Esophagus (tissue), 2 donors: ENCODE data around the gene RNF150. TPM values are rescaled to one million over a fixed set of nuclear protein-coding genes. Genes with fewer than 3 reads are reported as not detected.

ENCODE experiments used
- H3K27ac ChIP-seq, 2 donors: one replicate each; pipeline ENCODE4 v1.5.1; 2013; ENCODE audit warnings: low read depth in 2 of 2, mild to moderate bottlenecking in 2 of 2, inconsistent platforms in 1 of 2, low read length in 1 of 2, moderate library complexity in 1 of 2
- H3K27me3 ChIP-seq, 2 donors: one replicate each; pipeline ENCODE4 v1.6.1; 2013; ENCODE audit warnings: low read length in 2 of 2, control low read depth in 1 of 2, mild to moderate bottlenecking in 1 of 2; ENCODE audit not compliant: insufficient read depth in 2 of 2, control insufficient read depth in 1 of 2
- H3K36me3 ChIP-seq, 2 donors: one replicate each; pipeline ENCODE4 v1.6.1; 2013; ENCODE audit warnings: low read length in 1 of 2; ENCODE audit not compliant: control insufficient read depth in 2 of 2, insufficient read depth in 2 of 2
- H3K4me1 ChIP-seq, 2 donors: one replicate each; pipeline ENCODE4 v1.6.1; 2013; ENCODE audit warnings: low read length in 1 of 2; ENCODE audit not compliant: control insufficient read depth in 2 of 2, insufficient read depth in 2 of 2
- H3K4me3 ChIP-seq, 2 donors: one replicate each; pipeline ENCODE4 v1.5.1; 2013; ENCODE audit warnings: low read length in 2 of 2, mild to moderate bottlenecking in 2 of 2, low read depth in 1 of 2, moderate library complexity in 1 of 2
- H3K9me3 ChIP-seq, 2 donors: one replicate each; pipeline ENCODE4 v1.6.1; 2013; ENCODE audit warnings: mild to moderate bottlenecking in 2 of 2, low read depth in 1 of 2, low read length in 1 of 2, moderate library complexity in 1 of 2; ENCODE audit not compliant: control insufficient read depth in 2 of 2, insufficient read depth in 1 of 2
- WGBS, 2 donors: extraction: QIAGEN DNeasy Blood & Tissue Kit; methylation state at CpG; one replicate each; pipeline ENCODE4 v1.1.7; 2013; 5-methylcytosine and 5-hydroxymethylcytosine counted together
- polyA plus RNA-seq, 2 donors: library from polyadenylated mRNA; stranded (reverse); fragments of 200-250 nt; gene quantifications; one replicate each; pipeline ENCODE4 v1.2.3, GENCODE V29; 2013
- donor health status: healthy with polysubstance abuse.
- donor health status: Bipolar disorder and iron deficiency.

The RNF150 gene
- polyA plus RNA-seq, 2 donors: 0.41 to 0.87 TPM

DNA sequence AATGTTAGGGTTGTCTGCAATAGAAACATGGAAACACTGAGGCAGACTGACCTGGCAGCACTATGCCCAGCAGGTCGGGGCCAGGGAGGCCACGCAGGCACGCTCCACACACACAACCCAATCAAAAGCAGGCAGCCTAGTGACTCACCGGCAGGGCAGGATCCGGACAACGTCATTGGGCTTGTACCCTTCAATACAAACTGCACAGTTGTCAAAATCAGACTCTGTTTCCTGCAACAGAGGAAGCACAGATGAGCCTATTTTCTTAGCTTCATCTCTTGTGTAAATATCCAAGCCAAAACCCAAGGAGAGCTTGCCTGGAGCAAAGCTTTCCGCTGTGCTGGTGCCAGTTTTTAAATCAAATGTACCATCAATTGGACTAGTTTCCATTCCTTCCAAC is 185.8 kb downstream of the RNF150 start:
- H3K27me3 ChIP-seq: no peaks in the 10 kb centered on the region
- no peaks in the 10 kb centered on the region for H3K9me3 ChIP-seq
- H3K36me3 ChIP-seq: no peaks in the 10 kb centered on the region
- H3K27ac ChIP-seq: no peak overlapping the region
- no peaks in the 10 kb centered on the region for H3K4me1 ChIP-seq
- H3K4me3 ChIP-seq: no peak overlapping the region
- WGBS, 2 donors: 38 to 54% methylated on average over 7 of the region's 7 CpGs

DNA sequence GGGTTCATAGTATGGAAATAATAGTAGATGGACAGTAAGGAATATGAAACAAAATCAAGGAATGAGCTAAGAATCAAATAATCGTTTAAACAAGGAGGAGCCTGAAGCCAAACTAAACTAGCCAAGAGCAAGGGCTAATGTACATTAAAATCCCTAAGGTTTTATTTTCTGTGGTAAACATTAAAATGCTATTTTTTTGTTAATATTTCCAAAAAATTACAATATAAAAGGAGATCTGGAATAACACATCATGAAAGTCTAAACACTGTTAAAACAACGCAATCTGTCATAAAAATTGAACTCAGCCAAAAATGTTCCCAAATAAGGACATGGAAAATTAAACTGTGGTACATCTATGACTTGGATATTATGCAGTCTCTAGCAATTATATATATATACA is 188.2 kb downstream of the RNF150 start:
- WGBS, 2 donors: 55 to 63% methylated on average over 2 of the region's 2 CpGs
- H3K27ac ChIP-seq: no peak overlapping the region

GRCh38 chr4:140944572-140944971 is 188.7 kb downstream of the RNF150 start:
- Histone ChIP-seq H3K9me3 (no peaks in the 10 kb centered on the region), H3K27ac (no peak overlapping the region), H3K27me3 (no peaks in the 10 kb centered on the region), H3K36me3 (no peaks in the 10 kb centered on the region), H3K4me1 (no peaks in the 10 kb centered on the region), H3K4me3 (no peak overlapping the region)
- WGBS, 2 donors: 36 to 46% methylated on average over 2 of the region's 2 CpGs

More for the DNA sequence above, 188.2 kb downstream of the RNF150 start:
- no peak overlapping the region for H3K4me3 ChIP-seq
- H3K4me1 ChIP-seq: no peaks in the 10 kb centered on the region
- no peaks in the 10 kb centered on the region for H3K36me3 ChIP-seq
- no peaks in the 10 kb centered on the region for H3K9me3 ChIP-seq
- H3K27me3 ChIP-seq: no peaks in the 10 kb centered on the region

DNA sequence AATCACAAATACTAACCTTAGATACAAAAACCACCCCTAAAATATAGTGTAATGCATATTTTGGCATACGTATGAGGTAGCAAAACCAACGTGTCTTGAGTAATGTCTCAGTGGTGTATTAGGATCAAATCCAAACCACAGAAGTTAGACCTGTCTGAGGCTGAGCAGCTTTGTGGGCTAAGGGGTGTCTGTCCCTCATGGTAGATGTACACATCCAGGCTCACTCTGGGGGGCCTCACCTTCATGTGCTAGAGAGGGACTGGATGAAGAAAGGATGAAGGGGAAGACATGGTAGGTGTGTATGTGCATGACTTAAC is 189.1 kb downstream of the RNF150 start:
- Histone ChIP-seq H3K4me3 (no peak overlapping the region), H3K27ac (no peak overlapping the region), H3K4me1 (no peaks in the 10 kb centered on the region), H3K27me3 (no peaks in the 10 kb centered on the region), H3K36me3 (no peaks in the 10 kb centered on the region), H3K9me3 (no peaks in the 10 kb centered on the region)
- WGBS, 2 donors: 30 to 48% methylated on average over 2 of the region's 2 CpGs

DNA sequence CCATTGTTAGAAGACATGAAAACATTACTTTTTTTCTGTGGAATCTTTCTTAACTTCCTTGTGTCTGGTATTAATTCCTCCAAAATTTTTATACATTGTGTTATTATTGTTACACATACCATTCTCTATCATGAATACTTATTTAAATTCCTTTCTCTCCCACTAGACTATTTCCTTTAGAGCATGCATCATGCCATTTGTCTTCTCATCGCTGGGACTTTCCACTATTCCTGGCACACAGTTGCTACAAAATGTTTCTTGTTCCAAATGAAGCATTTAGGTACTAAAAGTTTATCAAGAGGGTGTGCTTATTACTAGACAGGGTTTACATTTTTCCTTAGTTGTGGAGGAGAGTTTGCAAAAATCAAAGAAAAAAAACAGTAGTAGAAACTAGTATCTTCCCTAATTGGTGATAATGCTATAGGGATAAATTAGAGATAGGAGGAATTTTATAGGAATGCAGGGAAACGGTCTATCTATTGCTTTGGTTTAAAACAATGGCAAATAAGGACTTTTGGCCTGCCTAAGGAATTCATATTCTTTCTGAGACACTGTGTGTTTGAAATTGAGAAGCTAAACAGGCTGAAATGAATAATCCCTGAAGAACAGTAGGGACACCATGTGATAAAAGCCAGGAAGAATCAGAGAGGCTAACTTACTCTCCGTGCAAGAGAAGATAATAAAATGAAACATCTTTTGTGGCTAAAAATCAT is 189.6 kb downstream of the RNF150 start:
- Histone ChIP-seq H3K4me3 (no peak overlapping the region), H3K27ac (no peak overlapping the region), H3K4me1 (no peaks in the 10 kb centered on the region), H3K27me3 (no peaks in the 10 kb centered on the region), H3K36me3 (no peaks in the 10 kb centered on the region), H3K9me3 (no peaks in the 10 kb centered on the region)
- WGBS, 2 donors: 20 to 38% methylated on average over 3 of the region's 3 CpGs

GRCh38 chr4:140940589-140940988 is 192.7 kb downstream of the RNF150 start:
- WGBS, 2 donors: 66 to 83% methylated on average over 2 of the region's 2 CpGs
- H3K4me1 ChIP-seq: no peaks in the 10 kb centered on the region
- no peaks in the 10 kb centered on the region for H3K27me3 ChIP-seq
- no peak overlapping the region for H3K4me3 ChIP-seq
- H3K36me3 ChIP-seq: no peaks in the 10 kb centered on the region
- H3K9me3 ChIP-seq: no peaks in the 10 kb centered on the region
- H3K27ac ChIP-seq: no peak overlapping the region

GRCh38 chr4:140937866-140938265 is 195.4 kb downstream of the RNF150 start:
- H3K4me1 ChIP-seq: no peaks in the 10 kb centered on the region
- H3K27ac ChIP-seq: no peak overlapping the region
- no peaks in the 10 kb centered on the region for H3K27me3 ChIP-seq
- H3K36me3 ChIP-seq: no peaks in the 10 kb centered on the region
- 76% methylated on average over 6 of the region's 6 CpGs for WGBS, 2 donors
- no peaks in the 10 kb centered on the region for H3K9me3 ChIP-seq
- H3K4me3 ChIP-seq: no peak overlapping the region

- WGBS, 2 donors: 8 to 14% methylated on average over 4 of the region's 4 CpGs
Measured at GRCh38 chr4:140935254-140935653, 198.0 kb downstream of the RNF150 start.

DNA sequence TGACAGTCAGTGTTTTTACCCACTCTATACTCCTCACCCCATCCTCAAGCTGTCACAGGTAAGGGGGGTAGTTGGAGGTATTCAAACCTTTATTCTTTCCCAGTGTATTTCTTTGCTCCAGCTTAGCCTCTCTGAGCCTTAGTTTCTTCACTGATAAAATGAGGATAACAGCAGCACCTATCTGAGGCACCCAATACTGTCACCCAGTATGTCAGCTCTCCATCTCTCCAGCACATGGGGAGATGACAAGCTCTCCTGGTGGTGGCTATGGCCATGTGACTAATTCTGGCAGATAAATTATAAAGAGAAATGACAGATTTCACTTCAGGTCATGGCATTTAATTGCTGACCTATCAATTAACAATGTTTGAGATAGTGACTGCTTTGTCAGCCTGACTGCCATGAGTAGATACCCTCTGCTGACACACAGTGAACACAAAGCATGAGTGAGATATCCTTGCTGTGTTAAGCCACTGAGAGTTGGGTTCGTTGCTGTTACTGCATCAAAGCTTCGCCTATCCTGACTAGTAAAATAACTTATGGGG is 200.7 kb downstream of the RNF150 start:
- no peaks in the 10 kb centered on the region for H3K4me1 ChIP-seq
- H3K9me3 ChIP-seq: no peaks in the 10 kb centered on the region
- H3K27me3 ChIP-seq: no peaks in the 10 kb centered on the region
- H3K36me3 ChIP-seq: no peaks in the 10 kb centered on the region
- no peak overlapping the region for H3K4me3 ChIP-seq
- no peak overlapping the region for H3K27ac ChIP-seq
- 79 to 93% methylated on average over 2 of the region's 2 CpGs for WGBS, 2 donors

More at GRCh38 chr4:140935254-140935653, 198.0 kb downstream of the RNF150 start:
- Histone ChIP-seq H3K4me3 (no peak overlapping the region), H3K4me1 (no peaks in the 10 kb centered on the region), H3K36me3 (no peaks in the 10 kb centered on the region), H3K27ac (no peak overlapping the region), H3K9me3 (no peaks in the 10 kb centered on the region), H3K27me3 (no peaks in the 10 kb centered on the region)

DNA sequence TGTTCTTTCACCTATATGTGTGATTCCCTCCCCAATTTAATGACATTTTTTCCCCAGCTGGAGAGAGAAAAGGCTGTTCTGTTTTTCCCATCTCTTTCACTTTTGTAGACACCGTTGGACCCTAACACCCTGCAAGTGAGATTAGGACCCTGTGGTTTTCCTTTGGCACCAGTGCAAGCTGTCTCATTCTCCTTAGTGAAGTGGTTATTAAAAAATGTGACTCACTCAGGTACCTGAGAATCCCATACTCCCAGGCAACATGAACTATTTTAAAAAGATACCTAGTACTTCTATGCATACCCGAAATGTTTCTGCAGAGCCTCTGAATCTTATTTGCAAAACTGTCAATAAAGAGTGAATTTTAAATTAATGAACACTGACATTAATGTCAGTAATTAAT is 201.4 kb downstream of the RNF150 start:
- H3K9me3 ChIP-seq: no peaks in the 10 kb centered on the region
- no peaks in the 10 kb centered on the region for H3K27me3 ChIP-seq
- no peak overlapping the region for H3K27ac ChIP-seq
- no peaks in the 10 kb centered on the region for H3K4me1 ChIP-seq
- H3K4me3 ChIP-seq: no peak overlapping the region
- H3K36me3 ChIP-seq: no peaks in the 10 kb centered on the region
- WGBS, 2 donors: 54 to 62% methylated on average over 2 of the region's 2 CpGs
